Loucy (cell line): ENCODE data around the gene C1orf122.

ENCODE experiments used
- H2AFZ ChIP-seq: fragments of 200-600 bp; sonication (generic); 2 replicates; pipeline ENCODE4 v1.6.0; 2016; ENCODE audit warnings: antibody characterized with exemption, mild to moderate bottlenecking, low read length, moderate library complexity
- H3F3A ChIP-seq: fragments of 200-600 bp; 2 replicates; pipeline ENCODE4 v1.6.0; 2016; ENCODE audit warnings: antibody characterized with exemption, low read depth, mild to moderate bottlenecking
- H3K27me3 ChIP-seq: fragments of 200-600 bp; sonication (generic); 2 replicates; pipeline ENCODE4 v1.6.1; 2014; ENCODE audit warnings: low read length, mild to moderate bottlenecking; ENCODE audit not compliant: insufficient read depth, poor library complexity, severe bottlenecking
- H3K36me3 ChIP-seq: fragments of 200-600 bp; sonication (generic); 2 replicates; pipeline ENCODE4 v1.6.1; 2016; ENCODE audit warnings: low read length; ENCODE audit not compliant: insufficient read depth
- H3K4me1 ChIP-seq: fragments of 200-600 bp; sonication (generic); 2 replicates; pipeline ENCODE4 v1.5.1; 2014; ENCODE audit warnings: low read length, mild to moderate bottlenecking; ENCODE audit not compliant: insufficient read depth, poor library complexity, severe bottlenecking
- H3K4me2 ChIP-seq: fragments of 200-600 bp; sonication (generic); 2 replicates; pipeline ENCODE4 v1.6.0; 2014; ENCODE audit warnings: antibody characterized with exemption, low read length, low read depth, mild to moderate bottlenecking; ENCODE audit not compliant: poor library complexity, severe bottlenecking
- H3K4me3 ChIP-seq: fragments of 200-600 bp; sonication (generic); 2 replicates; pipeline ENCODE4 v1.5.1; 2014; ENCODE audit warnings: low read length, mild to moderate bottlenecking, mixed read lengths; ENCODE audit not compliant: poor library complexity, severe bottlenecking
- H3K79me2 ChIP-seq: fragments of 200-600 bp; sonication (generic); 2 replicates; pipeline ENCODE4 v1.6.1; 2014; ENCODE audit warnings: low read length; ENCODE audit not compliant: insufficient read depth
- H3K9ac ChIP-seq: fragments of 200-600 bp; sonication (generic); 2 replicates; pipeline ENCODE4 v1.6.0; 2014; ENCODE audit warnings: mild to moderate bottlenecking, low read depth, low read length, moderate library complexity; ENCODE audit not compliant: poor library complexity, severe bottlenecking
- H3K9me2 ChIP-seq: fragments of 200-600 bp; sonication (generic); replicated peaks from 2 replicates; pipeline ENCODE4 v1.6.1; 2016; ENCODE audit warnings: low read depth, low read length, mixed read lengths
- H3K9me3 ChIP-seq: fragments of 200-600 bp; sonication (generic); 2 replicates; pipeline ENCODE4 v1.6.1; 2014; ENCODE audit warnings: mild to moderate bottlenecking, antibody characterized with exemption, low read length, low read depth; ENCODE audit not compliant: insufficient read depth
- H4K20me1 ChIP-seq: fragments of 200-600 bp; sonication (generic); 2 replicates; pipeline ENCODE4 v1.6.0; 2014; ENCODE audit warnings: antibody characterized with exemption, low read length, mild to moderate bottlenecking; ENCODE audit not compliant: insufficient read depth, poor library complexity, severe bottlenecking
- CTCF ChIP-seq: fragments of 200-600 bp; sonication (generic); conservative IDR thresholded peaks from 2 replicates; pipeline ENCODE4 v1.5.1; 2014; ENCODE audit warnings: mild to moderate bottlenecking, antibody characterized with exemption, low read length
- EZH2phosphoT487 ChIP-seq: fragments of 200-600 bp; IDR thresholded peaks from 2 replicates; pipeline ENCODE4 v1.6.1; 2018; ENCODE audit warnings: antibody characterized with exemption, mild to moderate bottlenecking, moderate library complexity, borderline replicate concordance

The C1orf122 gene

GRCh38 chr1:37854406-37854805, 46.8 kb downstream of the C1orf122 start:
- no peaks in the 10 kb centered on the region for H3K9me2 ChIP-seq
- H3K4me1 ChIP-seq: peaks cover 51% of the 10 kb centered on the region
- no peak overlapping the region for H2AFZ ChIP-seq
- no peaks in the 10 kb centered on the region for H3F3A ChIP-seq
- H3K4me3 ChIP-seq: peak overlapping the region; percentile 14
- TF ChIP-seq CTCF: no peak
- no peak for TF ChIP-seq EZH2phosphoT487
- H3K27me3 ChIP-seq: no peaks in the 10 kb centered on the region
- peaks cover 64% of the 10 kb centered on the region for H3K79me2 ChIP-seq
- H3K9me3 ChIP-seq: no peaks in the 10 kb centered on the region
- H4K20me1 ChIP-seq: peaks cover 14% of the 10 kb centered on the region
- no peak overlapping the region for H3K9ac ChIP-seq
- H3K4me2 ChIP-seq: peak overlapping the region; percentile 59
- 0 out of 2 replicates have a peak, but pooled peaks cover 3% of the 10 kb centered on the region for H3K36me3 ChIP-seq
